Ovary (tissue), 3 donors: ENCODE data around the gene ADNP2.

Experiments used
- EP300 ChIP-seq: sonication (generic); formaldehyde crosslinking; IDR thresholded peaks from one replicate; pipeline ENCODE4 v1.6.1; 2017; ENCODE audit warnings: antibody characterized with exemption
- POLR2A ChIP-seq: fragments of 450-650 bp; IDR thresholded peaks from one replicate; pipeline ENCODE4 v1.6.1; 2017; ENCODE audit warnings: antibody characterized with exemption, mild to moderate bottlenecking, moderate library complexity
- TF ChIP-seq, protein P1 (sequence below), 3 donors: fragments of 450-650 bp in 2 of 3; fragments of 200-600 bp in 1 of 3; IDR thresholded peaks; one replicate each; pipeline versions ENCODE4 v1.5.1 to v1.8.0; 2016 to 2022; ENCODE audit warnings: antibody characterized with exemption in 3 of 3, mild to moderate bottlenecking in 1 of 3
- donor health status: DM: no; HTN: no; CAD: no.

GRCh38 chr18:80182855-80183254 lies 73.8 kb downstream of the ADNP2 start:
- TF ChIP-seq, protein P1, sequence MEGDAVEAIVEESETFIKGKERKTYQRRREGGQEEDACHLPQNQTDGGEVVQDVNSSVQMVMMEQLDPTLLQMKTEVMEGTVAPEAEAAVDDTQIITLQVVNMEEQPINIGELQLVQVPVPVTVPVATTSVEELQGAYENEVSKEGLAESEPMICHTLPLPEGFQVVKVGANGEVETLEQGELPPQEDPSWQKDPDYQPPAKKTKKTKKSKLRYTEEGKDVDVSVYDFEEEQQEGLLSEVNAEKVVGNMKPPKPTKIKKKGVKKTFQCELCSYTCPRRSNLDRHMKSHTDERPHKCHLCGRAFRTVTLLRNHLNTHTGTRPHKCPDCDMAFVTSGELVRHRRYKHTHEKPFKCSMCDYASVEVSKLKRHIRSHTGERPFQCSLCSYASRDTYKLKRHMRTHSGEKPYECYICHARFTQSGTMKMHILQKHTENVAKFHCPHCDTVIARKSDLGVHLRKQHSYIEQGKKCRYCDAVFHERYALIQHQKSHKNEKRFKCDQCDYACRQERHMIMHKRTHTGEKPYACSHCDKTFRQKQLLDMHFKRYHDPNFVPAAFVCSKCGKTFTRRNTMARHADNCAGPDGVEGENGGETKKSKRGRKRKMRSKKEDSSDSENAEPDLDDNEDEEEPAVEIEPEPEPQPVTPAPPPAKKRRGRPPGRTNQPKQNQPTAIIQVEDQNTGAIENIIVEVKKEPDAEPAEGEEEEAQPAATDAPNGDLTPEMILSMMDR (IDR thresholded peaks at IDR 0.05) = no peak
- no peak for TF ChIP-seq POLR2A
- no peak for TF ChIP-seq EP300
